Keratinocyte (primary cell): ENCODE measurements around the gene SLC27A1. TPM values are rescaled to one million over a fixed set of nuclear protein-coding genes. Genes with fewer than 3 reads are reported as not detected.

Experiments
- DNase-seq: peaks from one replicate; pipeline ENCODE4 v3.0.0-alpha.2; 2011; ENCODE audit warnings: low read depth, missing footprints, low spot score
- FAIRE-seq: peaks from 2 replicates; lab custom pipeline; 2011; peaks lifted over from hg19 to GRCh38; lab: Jason Lieb, UNC
- H2AFZ ChIP-seq: 2 replicates; pipeline ENCODE4 v1.6.0; 2012; ENCODE audit warnings: low read length, control low read depth, inconsistent platforms; ENCODE audit not compliant: control insufficient read depth
- H3K27ac ChIP-seq: 2 replicates; pipeline ENCODE4 v1.5.1; 2011; ENCODE audit warnings: low read length; ENCODE audit not compliant: control insufficient read depth, insufficient read depth
- H3K27me3 ChIP-seq: 3 replicates; pipeline ENCODE4 v1.6.0; 2011; ENCODE audit warnings: low read length; ENCODE audit not compliant: control insufficient read depth, insufficient read depth; ENCODE audit errors: extremely low read depth
- H3K36me3 ChIP-seq, 2 experiments: 2 replicates in 1 of 2; 3 replicates in 1 of 2; pipeline ENCODE4 v1.5.1; 2011; ENCODE audit warnings: low read length in 2 of 2, mild to moderate bottlenecking in 1 of 2; ENCODE audit not compliant: control insufficient read depth in 2 of 2, insufficient read depth in 2 of 2; ENCODE audit errors: extremely low read depth in 1 of 2
- H3K4me1 ChIP-seq: 3 replicates; pipeline ENCODE4 v1.5.1; 2011; ENCODE audit warnings: low read length; ENCODE audit not compliant: control insufficient read depth, insufficient read depth; ENCODE audit errors: extremely low read depth
- H3K4me2 ChIP-seq: 3 replicates; pipeline ENCODE4 v1.6.0; 2011; ENCODE audit warnings: low read depth, low read length; ENCODE audit not compliant: control insufficient read depth, insufficient read depth; ENCODE audit errors: extremely low read depth
- H3K4me3 ChIP-seq, 3 experiments: fragments of 200-600 bp in 1 of 3; sonication (generic) in 1 of 3; 2 replicates in 2 of 3; 3 replicates in 1 of 3; pipeline ENCODE4 v1.5.1; 2011 to 2016; ENCODE audit warnings: low read length in 3 of 3, mild to moderate bottlenecking in 3 of 3, control low read depth in 2 of 3, inconsistent platforms in 1 of 3, low read depth in 1 of 3, mixed read lengths in 1 of 3, mixed run types in 1 of 3, moderate library complexity in 1 of 3; ENCODE audit not compliant: control insufficient read depth in 2 of 3, insufficient read depth in 2 of 3; ENCODE audit errors: extremely low read depth in 1 of 3
- H3K79me2 ChIP-seq: 2 replicates; pipeline ENCODE4 v1.6.0; 2012; ENCODE audit warnings: low read length; ENCODE audit not compliant: control insufficient read depth, insufficient read depth
- H3K9ac ChIP-seq: 3 replicates; pipeline ENCODE4 v1.6.0; 2011; ENCODE audit warnings: low read length; ENCODE audit not compliant: control insufficient read depth, insufficient read depth; ENCODE audit errors: extremely low read depth
- H3K9me1 ChIP-seq: 3 replicates; pipeline ENCODE4 v1.6.0; 2011; ENCODE audit warnings: low read length; ENCODE audit not compliant: control insufficient read depth, insufficient read depth; ENCODE audit errors: extremely low read depth
- H3K9me3 ChIP-seq: 2 replicates; pipeline ENCODE4 v1.5.1; 2012; ENCODE audit warnings: low read depth, low read length; ENCODE audit not compliant: control insufficient read depth
- H4K20me1 ChIP-seq: 3 replicates; pipeline ENCODE4 v1.6.0; 2011; ENCODE audit warnings: low read length; ENCODE audit not compliant: control insufficient read depth, insufficient read depth; ENCODE audit errors: extremely low read depth
- CTCF ChIP-seq, 3 experiments: IDR thresholded peaks in 1 of 3; conservative IDR thresholded peaks in 1 of 3; optimal IDR thresholded peaks in 1 of 3; 2 replicates in 2 of 3; 3 replicates in 1 of 3; pipeline versions ENCODE3 to v1.5.1; 2011; ENCODE audit warnings: low read length in 3 of 3, mild to moderate bottlenecking in 3 of 3, moderate library complexity in 2 of 3, control low read depth in 1 of 3, inconsistent platforms in 1 of 3; ENCODE audit not compliant: insufficient read depth in 2 of 3; ENCODE audit errors: extremely low read depth in 1 of 3
- EZH2 ChIP-seq: IDR thresholded peaks from one replicate; pipeline ENCODE4 v1.6.1; 2012; ENCODE audit warnings: inconsistent platforms, mild to moderate bottlenecking, low read length, moderate library complexity
- dilution Hi-C: fragments of 300-500 bp; cut with MboI; formaldehyde crosslinking; loops from one replicate; pipeline ENCODE4 v1.7.0; 2020; ENCODE audit warnings: low sequenced_read_pairs; ENCODE audit not compliant: extremely low pct_ligation_motif_present
- polyA plus RNA-seq, 5 experiments: library from polyadenylated mRNA; depleted of rRNA in 3 of 5; stranded (reverse) in 3 of 5; stranded (forward) in 1 of 5; unstranded in 1 of 5; fragments of >200 nt; gene quantifications; 1 replicate in 1 of 5; 2 replicates in 3 of 5; 3 replicates in 1 of 5; pipeline versions ENCODE4 v1.2.1 to v1.2.3, GENCODE V29; 2011 to 2012; ENCODE audit warnings: missing spikeins in 2 of 5, low read depth in 1 of 5, low replicate concordance in 1 of 5

SLC27A1 gene
- polyA plus RNA-seq, 1 donor (not counting 4 experiments of a cell fraction or from before 2014, with no cell fraction given) = 8.4 TPM

GRCh38 chr19:17503240-17503639, 32.9 kb downstream of the SLC27A1 start:
- TF ChIP-seq EZH2 (no peak), CTCF (optimal IDR thresholded peaks at IDR 0.05 in 1 of 3, IDR thresholded peaks at IDR 0.05 in 1 of 3, conservative IDR thresholded peaks at IDR 0.05 in 1 of 3; ENCODE audit: extremely low read depth in 1 of 3, insufficient read depth in 2 of 3, low read length in 3 of 3) (no peak)
- H3K27me3 ChIP-seq = no peaks in the 10 kb centered on the region
- H3K9me1 ChIP-seq = no peaks in the 10 kb centered on the region
- dilution Hi-C loops = no loop called here
- no peak for DNase-seq
- no peaks in the 10 kb centered on the region for H4K20me1 ChIP-seq
- no peak overlapping the region for H3K4me2 ChIP-seq
- no peaks in the 10 kb centered on the region for H3K4me1 ChIP-seq
- FAIRE-seq = no peak
- no peak overlapping the region for H2AFZ ChIP-seq
- H3K4me3 ChIP-seq = no peak overlapping the region
- H3K36me3 ChIP-seq = peaks cover 0 to 16% of the 10 kb centered on the region in 2 experiments
- no peak overlapping the region for H3K27ac ChIP-seq
- H3K9me3 ChIP-seq = no peaks in the 10 kb centered on the region
- no peak overlapping the region for H3K9ac ChIP-seq
- H3K79me2 ChIP-seq = peaks cover 9% of the 10 kb centered on the region

- no peak for FAIRE-seq
- no peak overlapping the region for H3K4me3 ChIP-seq
- no peak for TF ChIP-seq CTCF (optimal IDR thresholded peaks at IDR 0.05 in 1 of 3, IDR thresholded peaks at IDR 0.05 in 1 of 3, conservative IDR thresholded peaks at IDR 0.05 in 1 of 3; ENCODE audit: extremely low read depth in 1 of 3, insufficient read depth in 2 of 3, low read length in 3 of 3)
- TF ChIP-seq EZH2 = no peak
- dilution Hi-C loops = no loop called here
- H3K79me2 ChIP-seq = peaks cover 14% of the 10 kb centered on the region
- no peak overlapping the region for H3K9ac ChIP-seq
- DNase-seq = no peak
- no peaks in the 10 kb centered on the region for H3K9me3 ChIP-seq
- no peak overlapping the region for H3K27ac ChIP-seq
- H3K9me1 ChIP-seq = no peaks in the 10 kb centered on the region
- H3K27me3 ChIP-seq = no peaks in the 10 kb centered on the region
- peaks cover 0 to 16% of the 10 kb centered on the region in 2 experiments for H3K36me3 ChIP-seq
- H2AFZ ChIP-seq = no peak overlapping the region
- no peaks in the 10 kb centered on the region for H4K20me1 ChIP-seq
- no peaks in the 10 kb centered on the region for H3K4me1 ChIP-seq
- H3K4me2 ChIP-seq = no peak overlapping the region
These were observed 33.7 kb downstream of the SLC27A1 start for GRCh38 chr19:17504030-17504429.
